Fibroblast of lung (primary cell): ENCODE measurements around the gene OTOA. TPM values are rescaled to one million over a fixed set of nuclear protein-coding genes. Genes with fewer than 3 reads are reported as not detected.
"Not testable (repeated sequence)": the region's sequence is repeated elsewhere in the genome, so short reads cannot be mapped to it uniquely, and the experiment has no call there.

Experiments used
- DNase-seq, 2 donors: peaks; one replicate each; pipeline versions ENCODE4 v3.0.0 to v3.0.0-alpha.2; 2010; ENCODE audit warnings: low read depth in 2 of 2
- H2AFZ ChIP-seq: 2 replicates; pipeline ENCODE4 v1.5.1; 2012; ENCODE audit warnings: low read length, control low read depth, inconsistent platforms
- H3K27ac ChIP-seq: 2 replicates; pipeline ENCODE4 v1.5.1; 2011; ENCODE audit warnings: low read length, control low read depth; ENCODE audit not compliant: insufficient read depth
- H3K27me3 ChIP-seq: 2 replicates; pipeline ENCODE4 v1.5.1; 2011; ENCODE audit warnings: mild to moderate bottlenecking, low read length; ENCODE audit not compliant: control insufficient read depth, insufficient read depth
- H3K36me3 ChIP-seq: 2 replicates; pipeline ENCODE4 v1.5.1; 2011; ENCODE audit warnings: low read length; ENCODE audit not compliant: control insufficient read depth, insufficient read depth
- H3K4me1 ChIP-seq: 2 replicates; pipeline ENCODE4 v1.5.1; 2011; ENCODE audit warnings: low read length; ENCODE audit not compliant: control insufficient read depth, insufficient read depth; ENCODE audit errors: extremely low read depth
- H3K4me2 ChIP-seq: 2 replicates; pipeline ENCODE4 v1.5.1; 2011; ENCODE audit warnings: low read length, control low read depth; ENCODE audit not compliant: insufficient read depth; ENCODE audit errors: extremely low read depth
- H3K4me3 ChIP-seq, 4 experiments: fragments of 200-600 bp in 1 of 4; sonication (generic) in 1 of 4; replicated peaks in 1 of 4; 2 replicates each; pipeline ENCODE4 v1.5.1; 2011 to 2016; ENCODE audit warnings: low read length in 4 of 4, low read depth in 3 of 4, mild to moderate bottlenecking in 3 of 4, control low read depth in 2 of 4, inconsistent platforms in 1 of 4, mixed read lengths in 1 of 4; ENCODE audit not compliant: insufficient read depth in 1 of 4; ENCODE audit errors: control extremely low read depth in 1 of 4
- H3K79me2 ChIP-seq: 2 replicates; pipeline ENCODE4 v1.5.1; 2012; ENCODE audit warnings: mild to moderate bottlenecking, low read length, inconsistent platforms; ENCODE audit not compliant: control insufficient read depth, insufficient read depth
- H3K9ac ChIP-seq: 2 replicates; pipeline ENCODE4 v1.5.1; 2011; ENCODE audit warnings: mild to moderate bottlenecking, low read length, control low read depth; ENCODE audit not compliant: insufficient read depth
- H3K9me3 ChIP-seq: 2 replicates; pipeline ENCODE4 v1.5.1; 2012; ENCODE audit warnings: low read depth, low read length; ENCODE audit not compliant: control insufficient read depth, insufficient read depth
- H4K20me1 ChIP-seq: 2 replicates; pipeline ENCODE4 v1.5.1; 2011; ENCODE audit warnings: low read length; ENCODE audit not compliant: control insufficient read depth, insufficient read depth; ENCODE audit errors: extremely low read depth
- polyA plus RNA-seq, 2 donors: library from polyadenylated mRNA; depleted of rRNA in 1 of 2; stranded (reverse) in 1 of 2; unstranded in 1 of 2; fragments of >200 nt; gene quantifications; 2 replicates each; pipeline ENCODE4 v1.2.1, GENCODE V29; 2011 to 2012; ENCODE audit warnings: missing spikeins in 1 of 2
- total RNA-seq: library from RNA; depleted of rRNA; stranded (reverse); fragments of >200 nt; gene quantifications from 2 replicates; pipeline ENCODE4 v1.2.1, GENCODE V29; 2014

Gene OTOA
- total and polyA plus RNA-seq, 2 donors (not counting 1 experiment from before 2014, with no cell fraction given): 0.17 TPM; not detected in 1

- not testable (repeated sequence) for H3K9ac ChIP-seq, H3K79me2 ChIP-seq, H3K4me2 ChIP-seq, H3K9me3 ChIP-seq, H3K27me3 ChIP-seq, H4K20me1 ChIP-seq, H3K36me3 ChIP-seq, H3K27ac ChIP-seq, H2AFZ ChIP-seq, H3K4me3 ChIP-seq, DNase-seq, H3K4me1 ChIP-seq
Measured at GRCh38 chr16:21756192-21757079, 92.7 kb downstream of the OTOA start.

GRCh38 chr16:21757080-21757671, 93.4 kb downstream of the OTOA start:
- H2AFZ ChIP-seq, H3K9ac ChIP-seq, H4K20me1 ChIP-seq, H3K9me3 ChIP-seq, H3K4me3 ChIP-seq, H3K27me3 ChIP-seq, H3K79me2 ChIP-seq, H3K4me2 ChIP-seq, H3K4me1 ChIP-seq, H3K36me3 ChIP-seq, DNase-seq, H3K27ac ChIP-seq: not testable (repeated sequence)

- not testable (repeated sequence) for H3K4me2 ChIP-seq, H3K4me3 ChIP-seq, H4K20me1 ChIP-seq, H3K27me3 ChIP-seq, DNase-seq, H3K27ac ChIP-seq, H3K79me2 ChIP-seq, H3K4me1 ChIP-seq, H3K9me3 ChIP-seq, H2AFZ ChIP-seq, H3K36me3 ChIP-seq, H3K9ac ChIP-seq
Measured at GRCh38 chr16:21768280-21768679, 104.5 kb downstream of the OTOA start.

GRCh38 chr16:21768810-21769209, 105.0 kb downstream of the OTOA start:
- DNase-seq: not testable (repeated sequence)

GRCh38 chr16:21769284-21769683, 105.5 kb downstream of the OTOA start:
- H3K4me1 ChIP-seq, H3K9ac ChIP-seq, H3K4me2 ChIP-seq, H3K9me3 ChIP-seq, H2AFZ ChIP-seq, H3K36me3 ChIP-seq, H3K27ac ChIP-seq, H3K79me2 ChIP-seq, H3K4me3 ChIP-seq, H3K27me3 ChIP-seq, H4K20me1 ChIP-seq: not testable (repeated sequence)
- peak; percentile 66 to 77 for DNase-seq

More at GRCh38 chr16:21768810-21769209, 105.0 kb downstream of the OTOA start:
- H4K20me1 ChIP-seq, H3K79me2 ChIP-seq, H3K9ac ChIP-seq, H3K4me1 ChIP-seq, H3K27me3 ChIP-seq, H3K27ac ChIP-seq, H3K36me3 ChIP-seq, H3K4me2 ChIP-seq, H2AFZ ChIP-seq, H3K4me3 ChIP-seq, H3K9me3 ChIP-seq: not testable (repeated sequence)

GRCh38 chr16:21770584-21770983, 106.8 kb downstream of the OTOA start:
- not testable (repeated sequence) for DNase-seq, H3K79me2 ChIP-seq, H3K4me2 ChIP-seq, H3K27me3 ChIP-seq, H3K36me3 ChIP-seq, H3K9ac ChIP-seq, H3K9me3 ChIP-seq, H3K27ac ChIP-seq, H3K4me1 ChIP-seq, H4K20me1 ChIP-seq, H3K4me3 ChIP-seq, H2AFZ ChIP-seq
